Hepatocyte (in vitro differentiated cells): ENCODE data around the gene EYS. TPM values are rescaled to one million over a fixed set of nuclear protein-coding genes. Genes with fewer than 3 reads are reported as not detected.
"Not testable (repeated sequence)": the region's sequence is repeated elsewhere in the genome, so short reads cannot be mapped to it uniquely, and the experiment has no call there.

ENCODE experiments used
- DNase-seq: peaks from one replicate; pipeline ENCODE4 v3.0.0-alpha.2; 2016; ENCODE audit warnings: low spot score
- H2AFZ ChIP-seq: fragments of 200-600 bp; sonication (generic); 2 replicates; pipeline ENCODE4 v1.6.0; 2016; ENCODE audit warnings: antibody characterized with exemption, mild to moderate bottlenecking
- H3K27ac ChIP-seq: fragments of 200-600 bp; sonication (generic); 2 replicates; pipeline ENCODE4 v1.5.1; 2016; ENCODE audit warnings: mild to moderate bottlenecking
- H3K27me3 ChIP-seq: fragments of 200-600 bp; sonication (generic); 2 replicates; pipeline ENCODE4 v1.6.1; 2016
- H3K36me3 ChIP-seq: fragments of 200-600 bp; sonication (generic); replicated peaks from 2 replicates; pipeline ENCODE4 v1.5.1; 2016; ENCODE audit warnings: low read depth; ENCODE audit not compliant: insufficient read depth
- H3K4me1 ChIP-seq: fragments of 200-600 bp; sonication (generic); 2 replicates; pipeline ENCODE4 v1.5.1; 2016; ENCODE audit warnings: mild to moderate bottlenecking, moderate library complexity; ENCODE audit not compliant: insufficient read depth
- H3K4me2 ChIP-seq: fragments of 200-600 bp; sonication (generic); 2 replicates; pipeline ENCODE4 v1.6.0; 2016
- H3K4me3 ChIP-seq: fragments of 200-600 bp; sonication (generic); 2 replicates; pipeline ENCODE4 v1.5.1; 2016; ENCODE audit warnings: mild to moderate bottlenecking
- H3K79me2 ChIP-seq: fragments of 200-600 bp; sonication (generic); 2 replicates; pipeline ENCODE4 v1.6.0; 2017; ENCODE audit warnings: mild to moderate bottlenecking
- H3K9me2 ChIP-seq: fragments of 200-600 bp; sonication (generic); replicated peaks from 2 replicates; pipeline ENCODE4 v1.6.0; 2017; ENCODE audit warnings: mild to moderate bottlenecking; ENCODE audit not compliant: insufficient read depth
- H3K9me3 ChIP-seq: fragments of 200-600 bp; sonication (generic); 2 replicates; pipeline ENCODE4 v1.5.1; 2016; ENCODE audit warnings: low read depth, mild to moderate bottlenecking
- H4K20me1 ChIP-seq: fragments of 200-600 bp; sonication (generic); 2 replicates; pipeline ENCODE4 v1.6.0; 2016; ENCODE audit warnings: mild to moderate bottlenecking; ENCODE audit not compliant: insufficient read depth, poor library complexity, severe bottlenecking
- EZH2 ChIP-seq: fragments of 200-600 bp; sonication (generic); IDR thresholded peaks from 2 replicates; pipeline ENCODE4 v1.6.1; 2016; ENCODE audit warnings: antibody characterized with exemption, mild to moderate bottlenecking, borderline replicate concordance
- EZH2phosphoT487 ChIP-seq: fragments of 200-600 bp; sonication (generic); IDR thresholded peaks from one replicate; pipeline ENCODE4 v1.6.1; 2018; ENCODE audit warnings: antibody characterized with exemption, mild to moderate bottlenecking, low read depth, moderate library complexity; ENCODE audit not compliant: unreplicated experiment, severe bottlenecking
- WGBS: methylation state at CpG from one replicate; pipeline ENCODE4 v1.1.6; 2016; ENCODE audit warnings: low lambda C conversion rate; ENCODE audit errors: missing lambda C conversion rate; 5-methylcytosine and 5-hydroxymethylcytosine counted together
- polyA plus RNA-seq: library from polyadenylated mRNA; unstranded; fragments of >200 nt; fragmentation: Nextera tagmentation; extraction: Ambion mirVana; gene quantifications from 2 replicates; pipeline ENCODE4 v1.2.1, GENCODE V29; 2016
- total RNA-seq: library from RNA; depleted of rRNA; stranded (reverse); fragments of >200 nt; gene quantifications from 2 replicates; pipeline ENCODE4 v1.2.3, GENCODE V29; 2014
- TF ChIP-seq, protein P1 (sequence below): fragments of 200-600 bp; sonication (generic); IDR thresholded peaks from 2 replicates; pipeline ENCODE4 v1.5.1; 2016; ENCODE audit warnings: antibody characterized with exemption, mild to moderate bottlenecking; ENCODE audit not compliant: poor library complexity

Gene EYS
- total and polyA plus RNA-seq, 2 experiments from 2014 or later, result 0.57 to 0.68 TPM

DNA sequence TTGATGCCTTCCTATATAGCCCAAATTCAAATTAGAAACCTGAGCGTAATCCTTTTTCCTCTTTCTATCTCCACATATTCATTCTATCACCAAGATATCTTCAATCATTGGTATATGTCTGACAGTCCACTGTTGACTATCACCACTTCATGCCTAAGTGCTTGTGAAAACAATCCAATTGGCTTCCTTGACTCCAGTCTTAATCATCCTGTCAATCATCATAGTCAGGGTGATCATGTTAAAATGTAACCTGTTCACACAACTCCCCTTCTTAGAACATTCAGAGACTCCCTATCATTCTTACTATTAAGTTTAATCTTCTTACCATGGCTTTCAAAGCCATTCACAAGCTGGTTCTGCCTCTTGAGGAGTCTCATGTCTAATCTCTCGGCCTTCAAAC is 1454.8 kb downstream of the EYS start:
- DNase-seq, result no peak
- no peaks in the 10 kb centered on the region for H3K9me2 ChIP-seq
- no peak overlapping the region for H3K4me2 ChIP-seq
- no peak overlapping the region for H3K4me3 ChIP-seq
- H3K4me1 ChIP-seq, result peaks cover 16% of the 10 kb centered on the region
- no peak overlapping the region for H2AFZ ChIP-seq
- TF ChIP-seq EZH2phosphoT487 (no peak), EZH2 (no peak)
- TF ChIP-seq, protein P1, sequence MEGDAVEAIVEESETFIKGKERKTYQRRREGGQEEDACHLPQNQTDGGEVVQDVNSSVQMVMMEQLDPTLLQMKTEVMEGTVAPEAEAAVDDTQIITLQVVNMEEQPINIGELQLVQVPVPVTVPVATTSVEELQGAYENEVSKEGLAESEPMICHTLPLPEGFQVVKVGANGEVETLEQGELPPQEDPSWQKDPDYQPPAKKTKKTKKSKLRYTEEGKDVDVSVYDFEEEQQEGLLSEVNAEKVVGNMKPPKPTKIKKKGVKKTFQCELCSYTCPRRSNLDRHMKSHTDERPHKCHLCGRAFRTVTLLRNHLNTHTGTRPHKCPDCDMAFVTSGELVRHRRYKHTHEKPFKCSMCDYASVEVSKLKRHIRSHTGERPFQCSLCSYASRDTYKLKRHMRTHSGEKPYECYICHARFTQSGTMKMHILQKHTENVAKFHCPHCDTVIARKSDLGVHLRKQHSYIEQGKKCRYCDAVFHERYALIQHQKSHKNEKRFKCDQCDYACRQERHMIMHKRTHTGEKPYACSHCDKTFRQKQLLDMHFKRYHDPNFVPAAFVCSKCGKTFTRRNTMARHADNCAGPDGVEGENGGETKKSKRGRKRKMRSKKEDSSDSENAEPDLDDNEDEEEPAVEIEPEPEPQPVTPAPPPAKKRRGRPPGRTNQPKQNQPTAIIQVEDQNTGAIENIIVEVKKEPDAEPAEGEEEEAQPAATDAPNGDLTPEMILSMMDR, result no peak
- no peaks in the 10 kb centered on the region for H3K27me3 ChIP-seq
- no peaks in the 10 kb centered on the region for H3K36me3 ChIP-seq
- peak overlapping the region; percentile 24 for H3K27ac ChIP-seq
- H3K79me2 ChIP-seq, result no peaks in the 10 kb centered on the region
- 94% methylated on average over 2 of the region's 2 CpGs for WGBS
- no peaks in the 10 kb centered on the region for H4K20me1 ChIP-seq
- H3K9me3 ChIP-seq, result no peaks in the 10 kb centered on the region

DNA sequence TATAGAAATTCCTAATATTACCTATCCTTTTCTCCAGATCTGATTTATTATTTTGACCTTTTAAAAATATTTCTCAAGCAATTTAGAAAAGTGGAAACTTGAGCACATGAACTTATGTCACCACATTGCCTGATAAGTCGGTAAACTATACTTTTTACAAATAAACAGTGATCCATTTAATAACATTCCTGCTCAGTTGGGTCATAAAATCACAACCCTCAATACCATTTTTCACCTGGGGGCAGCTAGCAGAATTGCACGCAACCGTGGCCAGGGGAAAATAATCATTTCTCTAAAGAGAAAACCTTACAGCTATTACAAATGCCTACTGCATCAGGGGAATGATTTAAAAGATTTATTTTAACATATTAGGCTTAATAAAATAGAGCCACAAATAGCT is 1456.9 kb downstream of the EYS start:
- no peak overlapping the region for H3K27ac ChIP-seq
- H4K20me1 ChIP-seq, result no peaks in the 10 kb centered on the region
- no peak overlapping the region for H3K4me3 ChIP-seq
- H3K27me3 ChIP-seq, result no peaks in the 10 kb centered on the region
- H3K79me2 ChIP-seq, result no peaks in the 10 kb centered on the region
- peaks cover 16% of the 10 kb centered on the region for H3K4me1 ChIP-seq
- TF ChIP-seq EZH2phosphoT487 (no peak), EZH2 (no peak)
- TF ChIP-seq, protein P1, result no peak
- no peaks in the 10 kb centered on the region for H3K36me3 ChIP-seq
- 59% methylated on average over 3 of the region's 3 CpGs for WGBS
- H2AFZ ChIP-seq, result no peak overlapping the region
- H3K4me2 ChIP-seq, result no peak overlapping the region
- DNase-seq, result no peak
- no peaks in the 10 kb centered on the region for H3K9me3 ChIP-seq
- no peaks in the 10 kb centered on the region for H3K9me2 ChIP-seq

DNA sequence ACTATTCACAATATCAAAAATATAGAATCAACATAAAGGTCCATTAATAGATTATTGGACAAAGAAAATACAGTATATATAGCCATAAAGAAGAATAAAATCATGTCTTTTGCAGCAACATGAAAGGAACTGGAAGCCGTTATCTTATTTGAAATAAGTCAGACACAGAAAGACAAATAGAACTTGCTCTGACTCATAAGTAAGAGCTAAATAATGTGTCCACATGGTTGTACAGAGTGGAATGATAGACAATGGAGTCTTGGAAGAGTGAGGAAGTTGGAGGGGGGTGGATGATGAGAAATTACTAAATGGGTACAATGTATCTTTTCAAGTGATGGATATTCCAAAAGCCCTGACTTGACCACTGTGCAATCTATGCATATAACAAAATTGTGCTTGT is 1457.9 kb downstream of the EYS start:
- no peak overlapping the region for H3K27ac ChIP-seq
- no peaks in the 10 kb centered on the region for H3K9me3 ChIP-seq
- no peak overlapping the region for H3K4me2 ChIP-seq
- TF ChIP-seq EZH2phosphoT487 (no peak), EZH2 (no peak)
- TF ChIP-seq, protein P1, result no peak
- peaks cover 16% of the 10 kb centered on the region for H3K4me1 ChIP-seq
- peaks cover 2% of the 10 kb centered on the region for H3K9me2 ChIP-seq
- no peaks in the 10 kb centered on the region for H3K27me3 ChIP-seq
- DNase-seq, result no peak
- H4K20me1 ChIP-seq, result no peaks in the 10 kb centered on the region
- whole genome bisulfite sequencing, result 56% methylated on average over 1 of the region's 1 CpG
- H2AFZ ChIP-seq, result no peak overlapping the region
- no peak overlapping the region for H3K4me3 ChIP-seq
- no peaks in the 10 kb centered on the region for H3K79me2 ChIP-seq
- H3K36me3 ChIP-seq, result no peaks in the 10 kb centered on the region

DNA sequence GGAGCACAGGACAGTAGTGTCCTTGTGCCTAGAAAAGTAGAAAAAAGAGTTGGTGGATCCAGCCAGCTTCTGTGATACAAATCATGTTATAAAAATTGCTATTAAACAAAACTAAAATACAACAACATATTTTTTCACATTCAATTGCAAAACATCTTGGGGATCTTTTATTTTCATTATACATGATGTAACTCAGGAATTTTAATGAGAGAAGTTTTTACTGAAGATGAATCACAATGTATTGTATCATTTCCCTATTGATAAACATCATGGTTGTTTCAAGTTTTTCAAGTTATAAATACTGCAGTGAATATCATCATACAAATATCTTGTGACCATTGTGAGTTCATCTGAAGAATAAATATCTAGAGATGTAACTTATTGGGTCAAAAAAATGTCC is 1463.4 kb downstream of the EYS start:
- H3K9me2 ChIP-seq, result peaks cover 2% of the 10 kb centered on the region
- peaks cover 4% of the 10 kb centered on the region for H3K4me1 ChIP-seq
- no peak overlapping the region for H3K4me3 ChIP-seq
- no peaks in the 10 kb centered on the region for H3K9me3 ChIP-seq
- H3K27me3 ChIP-seq, result no peaks in the 10 kb centered on the region
- no peaks in the 10 kb centered on the region for H3K79me2 ChIP-seq
- no peak overlapping the region for H2AFZ ChIP-seq
- no peak overlapping the region for H3K27ac ChIP-seq
- H3K36me3 ChIP-seq, result no peaks in the 10 kb centered on the region
- no peak for DNase-seq
- TF ChIP-seq, protein P1, result no peak
- TF ChIP-seq EZH2 (no peak), EZH2phosphoT487 (no peak)
- no peaks in the 10 kb centered on the region for H4K20me1 ChIP-seq
- no peak overlapping the region for H3K4me2 ChIP-seq

DNA sequence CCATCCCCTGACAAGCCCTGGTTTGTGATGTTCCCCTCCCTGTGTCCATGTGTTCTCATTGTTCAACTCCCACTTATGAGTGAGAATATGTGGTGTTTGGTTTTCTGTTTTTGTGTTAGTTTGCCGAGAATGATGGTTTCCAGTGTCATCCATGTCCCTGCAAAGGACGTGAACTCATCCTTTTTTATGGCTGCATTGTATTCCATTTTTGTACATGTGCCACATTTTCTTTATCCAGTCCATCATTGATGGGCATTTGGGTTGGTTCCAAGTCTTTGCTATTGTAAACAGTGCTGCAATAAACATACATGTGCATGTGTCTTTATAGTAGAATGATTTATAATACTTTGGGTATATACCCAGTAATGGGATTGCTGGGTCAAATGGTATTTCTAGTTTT is 1468.1 kb downstream of the EYS start:
- not testable (repeated sequence) for H3K9me3 ChIP-seq, H3K27ac ChIP-seq, H3K4me2 ChIP-seq, H2AFZ ChIP-seq, H3K27me3 ChIP-seq, H4K20me1 ChIP-seq, H3K79me2 ChIP-seq, DNase-seq, H3K36me3 ChIP-seq, H3K4me3 ChIP-seq, H3K4me1 ChIP-seq, H3K9me2 ChIP-seq
- WGBS, result 83% methylated on average over 2 of the region's 2 CpGs
